GM19023 (cell line): ENCODE results near the gene RAPGEFL1.
"Not testable (repeated sequence)": the region's sequence is repeated elsewhere in the genome, so short reads cannot be mapped to it uniquely, and the experiment has no call there.

Source experiments
- ATAC-seq: cut with Tn5 transposase; IDR thresholded peaks from one replicate; pipeline ENCODE4 v1.9.1; 2021; ENCODE audit warnings: mild to moderate bottlenecking, moderate library complexity; ENCODE audit not compliant: unreplicated experiment

RAPGEFL1 gene

GRCh38 chr17:40177275-40177874, at the start of gene RAPGEFL1:
RAPGEFL1 (plus strand) TSS chr17:40177470; CDS start chr17:40177862, 392 bp downstream.
- ATAC-seq: no peak

DNA sequence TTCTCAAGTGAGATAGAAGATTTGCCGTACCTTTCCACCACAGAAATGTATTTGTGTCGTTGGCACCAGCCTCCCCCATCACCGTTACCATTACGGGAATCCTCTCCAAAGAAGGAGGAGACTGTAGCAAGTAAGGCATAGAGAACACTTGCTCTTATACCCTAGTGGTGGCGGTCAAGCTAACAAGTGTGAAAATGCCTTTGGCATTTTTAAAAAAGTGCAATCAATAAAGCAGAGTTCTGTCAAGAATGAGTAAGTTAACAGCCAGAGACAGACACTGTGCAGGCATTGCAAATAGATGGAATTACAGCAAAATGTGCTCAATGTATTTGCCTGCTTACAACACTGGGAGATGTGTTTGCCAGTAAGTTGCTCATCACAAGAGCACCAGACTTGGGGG, 47.8 kb upstream of the RAPGEFL1 start:
- ATAC-seq: no peak

GRCh38 chr17:40130352-40131042, 46.8 kb upstream of the RAPGEFL1 start:
- no peak for ATAC-seq

GRCh38 chr17:40134184-40134583, 43.1 kb upstream of the RAPGEFL1 start:
- ATAC-seq: no peak

DNA sequence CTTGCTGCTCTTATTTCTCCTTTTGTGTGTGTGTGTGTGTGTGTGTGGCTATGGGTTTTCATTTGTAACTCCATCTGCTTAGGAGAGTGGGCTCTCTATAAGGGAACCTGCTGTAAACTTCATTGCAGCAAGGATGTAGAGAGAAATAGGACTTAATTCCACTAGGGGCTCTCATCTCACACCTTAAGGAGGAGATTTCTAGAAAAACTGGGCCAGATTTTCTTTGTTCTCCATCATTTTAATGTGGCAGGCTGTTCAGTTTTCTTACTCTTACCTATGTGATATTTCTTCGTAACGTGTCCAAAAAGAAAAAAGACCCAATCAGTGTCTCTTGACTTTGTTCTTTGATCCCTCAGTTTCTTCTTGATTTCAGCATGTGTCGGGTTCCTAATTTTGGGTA, 41.5 kb upstream of the RAPGEFL1 start:
- ATAC-seq: no peak

DNA sequence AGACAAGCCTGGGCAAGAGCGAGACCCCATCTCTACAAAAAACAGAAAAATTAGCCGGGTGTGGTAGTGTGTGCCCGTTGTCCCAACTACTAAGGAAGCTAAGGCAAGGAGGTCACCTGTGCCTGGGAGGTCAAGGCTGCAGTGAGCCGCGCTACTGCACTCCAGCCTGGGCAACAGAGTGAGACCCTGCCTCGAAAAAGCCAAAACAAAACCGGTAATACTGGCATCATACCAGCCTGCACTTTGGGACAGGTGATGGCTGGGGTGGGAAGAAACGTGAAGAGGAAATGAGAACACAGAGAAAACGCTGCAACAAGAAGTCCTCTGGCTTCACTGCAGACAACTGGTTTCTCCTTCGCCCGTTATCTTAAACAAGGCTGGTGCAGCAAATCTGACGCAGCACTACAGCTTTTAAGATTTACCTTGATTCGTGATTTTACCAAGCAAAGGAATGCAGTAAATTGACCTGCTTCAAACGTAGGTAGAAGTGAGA, 37.7 kb upstream of the RAPGEFL1 start:
- no peak for ATAC-seq

GRCh38 chr17:40143166-40143565, 34.1 kb upstream of the RAPGEFL1 start:
- not testable (repeated sequence) for ATAC-seq

DNA sequence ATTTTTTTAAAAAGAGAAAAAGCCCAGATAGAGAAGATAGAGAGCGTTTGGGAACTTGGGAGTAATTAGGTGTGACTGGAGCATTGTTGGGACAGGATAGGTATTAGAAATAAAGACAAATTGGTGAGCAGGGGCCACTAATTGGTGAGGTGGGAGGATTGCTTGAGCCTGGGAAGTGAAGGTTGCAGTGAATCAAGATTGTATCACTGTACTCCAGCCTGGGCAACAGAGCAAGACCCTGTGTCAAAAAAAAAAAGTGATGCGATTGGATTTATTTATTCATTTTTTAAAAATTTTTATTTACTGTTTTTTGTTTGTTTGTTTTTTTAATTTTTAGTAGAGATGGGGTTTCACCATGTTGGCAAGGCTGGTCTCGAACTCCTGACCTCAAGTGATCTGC, 31.8 kb upstream of the RAPGEFL1 start:
- no peak for ATAC-seq

GRCh38 chr17:40148527-40148926, 28.7 kb upstream of the RAPGEFL1 start:
- no peak for ATAC-seq

DNA sequence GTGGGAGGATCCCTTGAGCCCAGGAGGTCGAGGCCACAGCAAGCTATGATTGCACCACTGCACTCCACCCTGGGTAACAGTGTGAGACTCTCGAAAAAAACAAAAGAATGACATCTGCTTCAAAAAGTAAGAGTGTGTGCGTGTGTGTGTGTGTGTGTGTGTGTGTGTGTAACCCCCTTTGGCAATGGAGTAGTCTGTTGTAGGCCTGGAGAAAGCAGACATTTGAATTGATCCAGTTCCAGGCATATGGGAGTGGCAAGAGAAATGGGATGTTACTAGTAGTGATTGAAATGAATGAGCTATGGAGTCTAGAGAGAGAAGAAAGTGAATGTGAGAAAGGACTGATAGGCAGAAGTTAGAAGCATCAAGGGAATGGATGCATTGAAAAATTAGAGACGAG, 27.0 kb upstream of the RAPGEFL1 start:
- no peak for ATAC-seq

DNA sequence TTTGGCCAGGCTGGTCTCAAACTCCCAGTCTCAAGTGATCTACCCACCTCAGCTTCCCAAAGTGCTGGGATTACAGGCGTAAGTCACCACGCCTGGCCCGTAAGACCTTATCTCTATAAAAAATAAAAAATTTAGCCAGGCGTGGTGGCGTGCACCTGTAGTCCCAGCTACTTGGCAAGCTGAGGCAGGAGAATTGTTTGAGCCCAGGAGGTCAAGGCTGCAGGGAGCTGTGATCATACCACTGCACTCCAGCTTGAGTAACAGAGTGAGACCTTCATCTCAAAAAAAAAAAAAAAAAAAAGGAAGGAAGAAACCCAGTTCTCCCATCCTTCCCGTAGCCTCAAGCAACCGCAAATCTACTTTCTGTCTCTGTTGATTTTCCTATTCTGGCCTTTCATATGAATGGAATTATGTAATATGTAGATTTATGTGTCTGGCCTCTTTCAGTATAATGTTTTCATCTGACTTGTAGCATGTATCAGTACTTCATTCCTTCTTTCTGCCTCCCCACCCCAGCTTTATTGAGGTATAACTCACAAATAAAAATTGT, 25.8 kb upstream of the RAPGEFL1 start:
- ATAC-seq: no peak

- peak; percentile 61 for ATAC-seq
Measured at GRCh38 chr17:40153603-40154236, 23.6 kb upstream of the RAPGEFL1 start.

- ATAC-seq: no peak
Measured at GRCh38 chr17:40157973-40158372, 19.3 kb upstream of the RAPGEFL1 start.

DNA sequence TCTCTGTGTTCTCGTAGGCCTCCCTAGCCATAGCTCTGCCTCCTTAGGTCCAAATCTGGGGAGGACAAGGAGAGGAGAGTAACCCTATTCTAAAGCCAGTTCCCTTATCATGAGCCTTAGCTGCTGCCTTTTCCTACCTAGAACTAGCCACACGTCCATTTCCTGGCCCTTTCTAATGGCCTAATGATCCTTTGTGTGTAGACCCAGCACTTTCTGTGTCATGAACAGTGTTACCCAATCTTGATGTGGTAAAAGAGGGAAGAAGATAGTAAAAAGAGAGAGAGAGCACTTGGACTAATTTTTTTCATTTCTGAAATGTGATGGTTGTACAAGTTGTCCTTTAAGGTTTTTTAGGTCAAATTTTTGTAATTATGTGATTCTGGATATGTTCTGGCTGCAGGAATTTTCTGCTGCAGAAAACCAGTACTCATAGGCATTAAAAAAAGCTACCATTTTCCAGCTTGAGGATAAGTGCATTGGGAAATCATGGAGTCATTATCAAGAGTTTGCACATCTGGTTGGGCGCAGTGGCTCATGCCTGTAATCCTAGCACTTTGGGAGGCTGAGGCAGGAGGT, 18.7 kb upstream of the RAPGEFL1 start:
- ATAC-seq: no peak

- ATAC-seq: no peak
Measured at GRCh38 chr17:40159456-40159855, 17.8 kb upstream of the RAPGEFL1 start.

DNA sequence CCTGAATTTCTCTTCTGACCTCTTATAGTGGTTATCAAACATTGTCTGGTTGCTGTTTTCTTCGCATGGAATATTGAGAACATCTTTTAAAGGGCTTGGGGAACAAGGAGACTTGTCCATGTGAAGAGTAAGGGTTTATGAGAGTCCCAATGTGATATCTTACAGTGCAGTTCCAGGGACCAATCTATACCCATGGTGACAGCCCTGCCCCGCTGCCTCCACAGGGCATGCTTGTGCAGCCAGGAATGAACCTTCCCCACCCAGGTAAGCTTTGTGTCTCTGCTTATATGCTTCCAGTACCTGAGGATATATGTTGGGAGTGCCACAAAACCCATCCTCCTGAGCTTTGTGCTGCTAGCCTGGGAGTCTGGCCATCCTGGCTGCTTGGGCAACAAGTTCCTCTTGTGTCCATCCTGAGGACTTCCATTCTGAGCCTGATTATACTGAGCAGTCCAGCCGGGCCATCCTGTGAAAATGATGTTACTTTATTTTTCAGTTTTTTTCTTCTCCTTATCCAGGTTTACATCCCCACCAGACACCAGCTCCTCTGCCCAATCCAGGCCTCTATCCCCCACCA, 9.5 kb upstream of the RAPGEFL1 start:
- no peak for ATAC-seq

DNA sequence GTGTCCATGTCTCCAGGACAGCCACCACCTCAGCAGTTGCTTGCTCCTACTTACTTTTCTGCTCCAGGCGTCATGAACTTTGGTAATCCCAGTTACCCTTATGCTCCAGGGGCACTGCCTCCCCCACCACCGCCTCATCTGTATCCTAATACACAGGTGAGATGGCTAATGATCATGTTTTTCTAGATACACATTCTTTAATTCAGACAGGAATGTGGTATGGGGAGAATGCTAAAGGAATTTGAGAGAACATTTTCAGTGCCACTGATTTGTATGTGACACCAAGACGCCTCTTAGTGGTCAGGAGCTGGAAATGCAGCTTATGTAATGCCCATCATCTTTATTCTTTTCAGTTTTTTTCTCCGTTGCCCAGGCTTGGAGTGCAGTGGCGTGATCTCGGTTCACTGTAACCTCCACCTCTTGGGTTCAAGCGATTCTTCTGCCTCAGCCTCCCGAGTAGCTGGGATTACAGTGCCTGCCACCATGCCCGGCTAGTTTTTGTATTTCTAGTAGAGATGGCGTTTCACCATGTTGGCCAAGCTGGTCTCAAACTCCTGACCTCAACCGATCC, 8.9 kb upstream of the RAPGEFL1 start:
- ATAC-seq: no peak

- ATAC-seq: no peak
Measured at GRCh38 chr17:40170325-40170724, 6.9 kb upstream of the RAPGEFL1 start.

GRCh38 chr17:40171750-40172149, 5.5 kb upstream of the RAPGEFL1 start:
- ATAC-seq: no peak

DNA sequence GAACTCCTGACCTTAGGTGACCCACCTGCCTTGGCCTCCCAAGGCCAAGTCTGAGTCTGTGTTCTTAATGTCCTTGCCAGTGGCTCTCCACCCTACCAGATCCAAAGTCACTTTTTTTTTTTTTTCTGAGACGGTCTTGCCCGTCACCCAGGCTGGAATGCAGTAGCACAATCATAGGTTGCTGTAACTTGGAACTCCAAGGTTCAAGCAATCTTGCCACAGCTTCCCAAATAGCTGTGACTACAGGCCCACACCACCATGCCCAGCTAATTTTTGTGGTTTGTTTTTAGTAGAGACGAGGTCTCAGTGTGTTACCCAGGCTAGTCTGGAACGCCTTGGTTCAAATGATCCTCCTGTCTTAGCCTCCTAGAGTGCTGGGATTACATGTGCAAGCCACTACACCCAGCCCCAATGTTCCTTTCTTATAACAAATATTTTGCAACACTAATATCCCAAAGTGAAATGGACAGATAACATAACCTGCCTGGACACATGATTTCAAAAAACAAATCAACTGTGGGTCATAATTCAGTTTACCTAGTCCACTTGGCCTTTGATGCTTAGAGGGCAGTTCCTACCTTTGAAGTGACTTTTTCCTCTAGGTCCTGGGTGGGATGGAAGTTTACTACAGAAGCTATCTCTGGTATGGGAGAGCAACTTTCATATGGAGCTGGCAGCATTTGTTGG, 4.0 kb upstream of the RAPGEFL1 start:
- no peak for ATAC-seq
